K562 (cell line): ENCODE measurements around the gene IRF1.

Experiments
- SAFB2 ChIP-seq: fragments of 200-400 bp; formaldehyde crosslinking; IDR thresholded peaks from 2 replicates; pipeline ENCODE4 v1.6.1; 2018; ENCODE audit warnings: borderline replicate concordance, low read length, low read depth, moderate library complexity; ENCODE audit not compliant: severe bottlenecking
- TAF1 ChIP-seq: IDR thresholded peaks from 2 replicates; pipeline ENCODE4 v1.6.1; 2011; ENCODE audit warnings: mild to moderate bottlenecking, low read length, moderate library complexity; ENCODE audit not compliant: insufficient read depth, control insufficient read depth, severe bottlenecking; ENCODE audit errors: extremely low read depth
- ZFP30 ChIP-seq: fragments of 250-450 bp; sonication (Bioruptor Pico); IDR thresholded peaks from 2 replicates; pipeline ENCODE4 v1.8.0; 2022; ENCODE audit warnings: moderate library complexity, mild to moderate bottlenecking, inconsistent platforms, borderline replicate concordance
- ZNF274 ChIP-seq: IDR thresholded peaks from 2 replicates; pipeline ENCODE4 v1.6.1; 2011; ENCODE audit warnings: low read depth, mild to moderate bottlenecking, low read length, moderate library complexity, borderline replicate concordance
- TF ChIP-seq, protein P1 (sequence below), 3 experiments: IDR thresholded peaks in 2 of 3; conservative IDR thresholded peaks in 1 of 3; 2 replicates each; pipeline ENCODE4 v1.5.1; 2011 to 2012; ENCODE audit warnings: low read length in 3 of 3, mild to moderate bottlenecking in 3 of 3, control low read depth in 2 of 3, improper control_type of control experiment in 1 of 3, inconsistent platforms in 1 of 3, low read depth in 1 of 3, mixed read lengths in 1 of 3, moderate library complexity in 1 of 3; ENCODE audit not compliant: insufficient read depth in 2 of 3
- TF ChIP-seq, protein P2 (sequence below): sonication (generic); formaldehyde crosslinking; IDR thresholded peaks from 2 replicates; pipeline ENCODE4 v1.8.1; 2022; ENCODE audit warnings: missing genetic modification reagents

DNA sequence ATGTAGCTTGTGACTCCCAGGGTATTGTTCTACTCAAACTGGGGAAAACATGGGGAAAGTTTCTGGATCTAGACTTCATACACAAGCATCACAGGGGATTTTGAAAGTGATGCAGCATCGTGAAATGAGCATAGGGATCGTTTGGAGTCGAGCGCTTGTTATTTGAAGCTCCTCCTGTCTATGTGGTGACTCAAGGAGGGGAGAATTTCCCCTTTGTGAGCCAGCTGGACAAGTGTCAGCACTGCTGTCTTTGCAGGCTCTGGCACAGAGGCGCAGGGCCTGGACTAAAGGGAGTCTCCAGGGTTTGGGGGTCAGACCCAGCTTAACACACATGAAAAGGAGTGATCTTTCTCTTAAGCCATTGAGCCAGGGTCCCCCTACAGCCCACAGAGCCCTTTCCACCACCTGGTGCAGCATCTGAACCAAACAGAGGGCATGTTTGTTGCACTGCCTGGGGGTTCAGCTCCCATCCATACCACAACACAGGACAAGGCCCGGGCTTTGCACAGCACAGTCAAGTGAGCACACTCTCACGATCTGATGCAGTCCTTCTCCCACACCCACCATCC lies 51.0 kb downstream of the IRF1 start:
- TF ChIP-seq, protein P1, sequence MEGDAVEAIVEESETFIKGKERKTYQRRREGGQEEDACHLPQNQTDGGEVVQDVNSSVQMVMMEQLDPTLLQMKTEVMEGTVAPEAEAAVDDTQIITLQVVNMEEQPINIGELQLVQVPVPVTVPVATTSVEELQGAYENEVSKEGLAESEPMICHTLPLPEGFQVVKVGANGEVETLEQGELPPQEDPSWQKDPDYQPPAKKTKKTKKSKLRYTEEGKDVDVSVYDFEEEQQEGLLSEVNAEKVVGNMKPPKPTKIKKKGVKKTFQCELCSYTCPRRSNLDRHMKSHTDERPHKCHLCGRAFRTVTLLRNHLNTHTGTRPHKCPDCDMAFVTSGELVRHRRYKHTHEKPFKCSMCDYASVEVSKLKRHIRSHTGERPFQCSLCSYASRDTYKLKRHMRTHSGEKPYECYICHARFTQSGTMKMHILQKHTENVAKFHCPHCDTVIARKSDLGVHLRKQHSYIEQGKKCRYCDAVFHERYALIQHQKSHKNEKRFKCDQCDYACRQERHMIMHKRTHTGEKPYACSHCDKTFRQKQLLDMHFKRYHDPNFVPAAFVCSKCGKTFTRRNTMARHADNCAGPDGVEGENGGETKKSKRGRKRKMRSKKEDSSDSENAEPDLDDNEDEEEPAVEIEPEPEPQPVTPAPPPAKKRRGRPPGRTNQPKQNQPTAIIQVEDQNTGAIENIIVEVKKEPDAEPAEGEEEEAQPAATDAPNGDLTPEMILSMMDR (IDR thresholded peaks at IDR 0.05 in 2 of 3, conservative IDR thresholded peaks at IDR 0.05 in 1 of 3; ENCODE audit: insufficient read depth in 2 of 3, low read depth in 1 of 3, low read length in 3 of 3): no peak
- TF ChIP-seq, protein P2, sequence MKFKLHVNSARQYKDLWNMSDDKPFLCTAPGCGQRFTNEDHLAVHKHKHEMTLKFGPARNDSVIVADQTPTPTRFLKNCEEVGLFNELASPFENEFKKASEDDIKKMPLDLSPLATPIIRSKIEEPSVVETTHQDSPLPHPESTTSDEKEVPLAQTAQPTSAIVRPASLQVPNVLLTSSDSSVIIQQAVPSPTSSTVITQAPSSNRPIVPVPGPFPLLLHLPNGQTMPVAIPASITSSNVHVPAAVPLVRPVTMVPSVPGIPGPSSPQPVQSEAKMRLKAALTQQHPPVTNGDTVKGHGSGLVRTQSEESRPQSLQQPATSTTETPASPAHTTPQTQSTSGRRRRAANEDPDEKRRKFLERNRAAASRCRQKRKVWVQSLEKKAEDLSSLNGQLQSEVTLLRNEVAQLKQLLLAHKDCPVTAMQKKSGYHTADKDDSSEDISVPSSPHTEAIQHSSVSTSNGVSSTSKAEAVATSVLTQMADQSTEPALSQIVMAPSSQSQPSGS (CRISPR knock-in tag): no peak
- TF ChIP-seq SAFB2 (no peak), ZNF274 (no peak), TAF1 (no peak), ZFP30 (CRISPR knock-in tag) (no peak)
